Coronary artery (tissue), 2 donors: Measurements from ENCODE around the gene NFU1.
A peak's percentile ranks its signal among the peaks of the same experiment; 100 is the strongest.

Source experiments
- DNase-seq: peaks from one replicate; pipeline ENCODE4 v3.0.0-alpha.2; 2017; ENCODE audit warnings: low spot score
- H3K27ac ChIP-seq, 2 donors: fragments of 200-600 bp; sonication (generic); one replicate each; pipeline ENCODE4 v1.5.1; 2016 to 2019
- H3K4me3 ChIP-seq: fragments of 200-600 bp; sonication (generic); 2 replicates; pipeline ENCODE4 v1.5.1; 2016; ENCODE audit warnings: mild to moderate bottlenecking, moderate library complexity
- TF ChIP-seq, protein P1 (sequence below): fragments of 200-600 bp; sonication (generic); IDR thresholded peaks from one replicate; pipeline ENCODE4 v1.5.1; 2019; ENCODE audit warnings: antibody characterized with exemption

Gene NFU1

DNA sequence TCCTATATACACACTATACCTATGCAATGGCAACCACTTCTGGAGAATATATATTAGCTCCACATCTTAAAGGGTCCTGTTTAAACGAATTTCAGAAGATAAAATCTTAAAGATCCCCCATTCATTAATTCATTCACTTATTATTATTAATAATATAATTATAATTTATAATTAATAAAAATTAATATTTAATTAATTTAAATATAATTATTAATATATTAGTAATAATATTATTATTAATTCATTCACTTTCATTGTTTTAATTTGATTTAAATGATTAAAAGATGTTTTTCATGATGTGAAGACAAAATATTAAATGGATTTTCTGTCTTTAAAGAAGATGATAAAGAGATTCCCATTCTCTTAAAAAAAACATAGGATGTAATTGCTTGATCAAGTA is 21.1 kb downstream of the NFU1 start:
- no peak for DNase-seq
- TF ChIP-seq, protein P1, sequence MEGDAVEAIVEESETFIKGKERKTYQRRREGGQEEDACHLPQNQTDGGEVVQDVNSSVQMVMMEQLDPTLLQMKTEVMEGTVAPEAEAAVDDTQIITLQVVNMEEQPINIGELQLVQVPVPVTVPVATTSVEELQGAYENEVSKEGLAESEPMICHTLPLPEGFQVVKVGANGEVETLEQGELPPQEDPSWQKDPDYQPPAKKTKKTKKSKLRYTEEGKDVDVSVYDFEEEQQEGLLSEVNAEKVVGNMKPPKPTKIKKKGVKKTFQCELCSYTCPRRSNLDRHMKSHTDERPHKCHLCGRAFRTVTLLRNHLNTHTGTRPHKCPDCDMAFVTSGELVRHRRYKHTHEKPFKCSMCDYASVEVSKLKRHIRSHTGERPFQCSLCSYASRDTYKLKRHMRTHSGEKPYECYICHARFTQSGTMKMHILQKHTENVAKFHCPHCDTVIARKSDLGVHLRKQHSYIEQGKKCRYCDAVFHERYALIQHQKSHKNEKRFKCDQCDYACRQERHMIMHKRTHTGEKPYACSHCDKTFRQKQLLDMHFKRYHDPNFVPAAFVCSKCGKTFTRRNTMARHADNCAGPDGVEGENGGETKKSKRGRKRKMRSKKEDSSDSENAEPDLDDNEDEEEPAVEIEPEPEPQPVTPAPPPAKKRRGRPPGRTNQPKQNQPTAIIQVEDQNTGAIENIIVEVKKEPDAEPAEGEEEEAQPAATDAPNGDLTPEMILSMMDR: no peak

DNA sequence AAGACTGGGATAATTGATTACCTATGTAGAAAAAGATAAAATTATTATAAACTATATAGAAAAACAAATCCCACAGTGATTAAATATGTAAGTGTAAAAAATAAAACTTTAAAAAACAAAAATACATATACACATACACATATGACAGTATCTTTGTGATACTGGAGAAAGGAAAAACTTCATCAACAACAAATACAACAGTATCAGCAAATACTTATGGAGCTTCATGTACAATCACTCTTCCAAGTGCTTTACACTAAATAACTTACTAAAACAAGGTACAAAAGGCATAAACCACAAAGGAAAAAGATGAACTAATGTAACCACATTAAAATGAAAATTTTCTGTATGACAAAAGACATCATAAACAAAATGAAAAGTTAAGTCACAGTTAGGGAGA is 26.1 kb downstream of the NFU1 start:
- TF ChIP-seq, protein P1: no peak
- Histone ChIP-seq H3K27ac (no peak overlapping the region), H3K4me3 (no peak overlapping the region)
- no peak for DNase-seq

More for the DNA sequence above, 21.1 kb downstream of the NFU1 start:
- H3K27ac ChIP-seq: no peak overlapping the region
- no peak overlapping the region for H3K4me3 ChIP-seq

DNA sequence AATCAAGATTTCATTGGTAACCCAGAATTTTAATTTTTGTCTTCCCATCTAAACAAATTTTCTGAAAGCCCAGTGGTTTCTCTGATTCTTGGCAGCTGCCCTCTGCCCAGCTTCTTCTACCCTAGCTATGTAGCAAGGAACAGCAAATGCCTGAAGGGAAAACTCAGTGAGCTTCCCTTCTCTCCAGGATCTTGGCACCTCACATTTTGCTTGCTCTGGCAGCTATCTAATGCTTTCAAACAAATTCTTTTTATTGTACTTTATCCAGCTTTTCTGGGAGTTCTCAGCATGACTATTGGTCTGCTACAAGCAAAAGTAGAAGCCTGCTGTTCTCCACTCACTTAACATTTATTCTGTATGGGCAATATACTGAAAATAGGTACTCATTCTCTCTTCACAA is 31.9 kb downstream of the NFU1 start:
- Histone ChIP-seq H3K4me3 (no peak overlapping the region), H3K27ac (no peak overlapping the region)
- TF ChIP-seq, protein P1: no peak
- DNase-seq: no peak

DNA sequence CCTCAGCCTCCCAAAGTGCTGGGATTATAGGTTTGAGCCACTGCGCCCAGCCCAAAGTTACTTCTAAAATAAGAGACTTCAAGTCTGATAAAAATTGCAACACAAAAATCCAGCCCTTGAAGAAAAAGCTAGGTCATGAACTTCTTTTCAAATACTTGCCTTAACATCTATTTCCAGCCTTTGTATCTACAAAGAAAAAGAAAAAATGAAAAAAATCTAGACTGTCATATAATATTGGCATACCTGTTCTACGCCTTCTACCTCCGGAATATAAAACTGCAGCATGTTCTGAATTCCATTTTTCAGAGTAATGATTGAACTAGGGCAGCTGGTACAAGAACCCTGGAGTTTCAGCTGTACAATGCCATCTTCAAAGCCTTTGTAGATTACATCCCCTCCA is 37.1 kb downstream of the NFU1 start:
- DNase-seq: no peak
- TF ChIP-seq, protein P1: no peak
- Histone ChIP-seq H3K27ac (no peak overlapping the region), H3K4me3 (no peak overlapping the region)

DNA sequence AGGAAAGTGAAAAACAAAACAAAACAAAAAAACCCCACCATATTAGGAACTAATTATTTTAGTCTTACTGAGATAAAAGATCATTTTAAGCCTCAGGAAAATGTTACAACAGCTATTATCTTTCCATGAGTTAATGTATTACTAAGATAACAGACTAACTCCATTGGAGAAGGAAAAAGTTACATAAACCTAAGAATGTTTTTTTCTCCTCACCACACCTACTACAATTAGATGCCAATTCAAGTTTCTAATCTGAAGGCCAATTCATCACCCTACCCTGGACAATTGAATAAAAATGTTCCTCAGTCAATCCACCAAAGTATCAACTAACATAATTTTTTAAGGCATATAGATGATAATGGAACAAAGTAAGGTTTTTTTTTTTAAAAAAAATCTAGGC is 40.0 kb downstream of the NFU1 start:
- TF ChIP-seq, protein P1: no peak
- no peak for DNase-seq
- H3K4me3 ChIP-seq: no peak overlapping the region
- H3K27ac ChIP-seq: no peak overlapping the region

DNA sequence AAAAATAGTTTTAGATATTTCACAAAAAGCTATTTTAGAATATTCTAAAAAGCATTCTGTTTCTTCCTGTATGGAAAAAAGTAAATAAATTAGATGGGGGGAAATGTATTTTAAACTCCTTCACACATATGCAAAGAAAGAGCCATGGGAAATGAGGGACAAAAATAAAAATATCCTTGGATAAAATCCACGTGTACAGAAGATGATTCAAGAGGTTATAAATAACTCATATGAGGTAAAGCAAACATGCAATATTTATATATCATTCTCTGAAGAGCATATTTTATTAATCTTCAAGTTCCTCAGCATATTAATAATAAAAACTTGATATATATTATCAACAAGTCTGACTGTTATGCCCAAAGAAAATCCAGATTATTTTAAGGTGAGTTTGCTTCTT is 41.4 kb downstream of the NFU1 start:
- no peak for DNase-seq
- peak overlapping the region in 1 of 2 donors; percentile 5 for H3K27ac ChIP-seq
- TF ChIP-seq, protein P1: no peak
- no peak overlapping the region for H3K4me3 ChIP-seq

DNA sequence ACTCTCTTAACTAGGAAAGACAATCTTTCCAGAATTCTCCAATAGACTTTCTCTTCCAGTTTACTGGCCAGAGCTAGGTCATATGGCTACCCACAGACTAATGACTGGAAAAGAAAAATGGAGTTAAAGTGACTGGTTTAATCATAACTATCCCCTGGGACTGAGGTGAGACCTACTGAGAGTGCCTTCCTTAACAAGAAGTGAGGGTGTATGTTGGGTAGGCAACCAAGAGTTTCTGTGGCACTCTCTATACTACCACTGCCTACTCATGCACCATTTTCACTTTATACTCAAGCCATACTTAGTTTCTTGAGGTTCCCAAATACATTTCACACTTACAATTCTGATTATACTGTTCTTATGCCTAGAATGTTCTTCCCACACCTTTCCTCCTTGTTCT is 43.3 kb downstream of the NFU1 start:
- no peak for DNase-seq
- TF ChIP-seq, protein P1: no peak
- H3K27ac ChIP-seq: no peak overlapping the region
- H3K4me3 ChIP-seq: no peak overlapping the region
